HG03139 (cell line): ENCODE measurements around the gene SMTN.
"Not testable (repeated sequence)": the region's sequence is repeated elsewhere in the genome, so short reads cannot be mapped to it uniquely, and the experiment has no call there.

ENCODE experiments used
- ATAC-seq: cut with Tn5 transposase; IDR thresholded peaks from one replicate; pipeline ENCODE4 v1.9.1; 2021; ENCODE audit not compliant: unreplicated experiment

SMTN gene

GRCh38 chr22:31069691-31070314, 11.3 kb upstream of the SMTN start:
- not testable (repeated sequence) for ATAC-seq

DNA sequence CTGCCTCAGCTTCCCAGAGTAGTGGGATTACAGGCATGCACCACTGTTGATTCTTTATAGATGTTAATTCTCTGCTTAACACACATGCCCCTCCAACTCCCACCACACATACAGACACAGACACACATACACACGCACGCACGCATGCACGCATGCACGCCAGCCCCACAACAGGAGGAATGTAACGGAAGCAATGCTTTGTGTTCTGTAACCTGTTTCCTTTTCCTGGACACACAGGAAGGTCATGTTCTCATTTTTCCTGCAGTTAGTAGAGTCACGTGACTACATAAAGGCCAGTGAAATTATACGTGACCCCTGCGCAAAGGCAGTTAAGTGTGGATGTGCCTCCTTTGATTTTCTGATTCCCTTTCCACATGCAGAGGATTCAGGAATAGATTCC, 8.0 kb upstream of the SMTN start:
- ATAC-seq, result not testable (repeated sequence)

DNA sequence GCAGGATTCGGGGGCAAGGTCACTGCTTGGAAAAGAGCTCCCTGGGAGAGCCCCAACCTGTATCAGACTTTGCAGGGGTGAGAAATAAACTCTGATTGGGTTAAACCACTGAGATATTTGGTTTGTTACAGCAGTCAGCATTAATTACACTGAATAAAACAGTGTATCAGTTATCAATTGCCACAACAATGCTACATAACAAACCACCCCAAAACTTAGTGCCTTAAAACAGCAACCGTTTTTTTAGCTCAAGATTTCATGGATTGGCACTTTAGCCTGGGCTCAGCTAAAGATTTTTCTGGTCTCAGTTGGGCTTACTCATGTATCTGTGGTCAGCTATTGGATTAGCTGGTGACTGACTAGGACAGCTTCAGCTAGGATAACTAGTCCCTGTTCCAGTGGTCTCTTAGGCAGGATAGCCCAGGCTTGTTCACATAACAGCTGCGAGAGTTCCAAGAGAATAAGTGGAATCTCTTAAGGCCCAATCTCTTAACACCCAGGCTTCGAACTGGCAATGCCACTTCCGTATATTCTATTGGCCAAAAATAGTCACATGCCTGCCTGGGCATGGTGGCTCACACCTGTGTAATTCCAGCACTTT, 7.5 kb upstream of the SMTN start:
- ATAC-seq, result not testable (repeated sequence)

DNA sequence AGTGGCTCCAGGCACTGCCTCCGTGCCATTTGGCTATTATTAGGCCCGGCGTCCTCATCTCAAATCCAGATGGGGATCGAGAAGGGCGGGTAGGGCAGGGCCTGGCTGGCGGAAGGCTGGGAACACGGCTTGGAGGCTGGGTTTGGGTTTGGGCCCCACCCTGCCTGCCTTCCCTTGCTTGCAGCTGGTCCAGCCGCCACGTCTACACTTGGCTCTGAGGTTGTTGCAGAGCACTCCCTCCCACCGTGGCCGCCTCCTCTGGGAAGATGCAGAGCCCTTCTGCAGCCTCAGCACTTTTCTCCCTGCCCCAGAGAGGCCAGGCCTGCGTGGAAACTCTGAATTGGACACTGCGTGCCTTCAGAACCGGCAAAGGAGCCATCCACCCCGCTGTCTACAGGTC, 5.2 kb upstream of the SMTN start:
- ATAC-seq, result no peak

- ATAC-seq, result no peak
Observed at GRCh38 chr22:31077681-31078080, 3.4 kb upstream of the SMTN start.

- ATAC-seq, result not testable (repeated sequence)
Observed at GRCh38 chr22:31078389-31078788, 2.7 kb upstream of the SMTN start.

DNA sequence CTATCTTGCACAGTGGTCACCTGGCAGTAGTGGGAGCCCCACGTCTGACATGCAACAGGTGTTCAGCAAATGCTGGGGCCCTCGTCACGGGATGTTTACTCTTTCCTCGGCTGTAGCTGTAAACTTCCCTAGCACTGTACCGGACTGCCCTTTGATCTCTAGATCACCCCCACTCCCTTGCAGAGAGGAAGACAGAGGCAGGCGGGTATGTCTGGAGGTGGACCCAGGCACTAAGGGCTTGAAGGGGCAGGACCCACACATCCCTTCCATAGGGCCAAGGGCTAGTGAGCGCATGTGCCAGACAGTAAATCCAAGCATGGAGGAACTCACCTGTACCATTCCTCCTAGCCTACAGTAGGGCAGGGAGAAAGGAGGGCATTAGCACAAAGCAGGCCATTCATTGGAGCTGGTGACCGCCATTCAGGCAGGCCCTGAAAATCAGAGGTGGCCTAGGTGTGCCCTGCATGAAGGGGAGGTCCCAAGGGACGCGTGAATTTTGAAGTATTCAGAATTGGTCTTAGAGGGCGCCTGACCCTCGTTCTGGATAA, 1.9 kb upstream of the SMTN start:
- no peak for ATAC-seq

- ATAC-seq, result no peak
Observed at GRCh38 chr22:31080164-31080847, 812 bp upstream of the SMTN start.

DNA sequence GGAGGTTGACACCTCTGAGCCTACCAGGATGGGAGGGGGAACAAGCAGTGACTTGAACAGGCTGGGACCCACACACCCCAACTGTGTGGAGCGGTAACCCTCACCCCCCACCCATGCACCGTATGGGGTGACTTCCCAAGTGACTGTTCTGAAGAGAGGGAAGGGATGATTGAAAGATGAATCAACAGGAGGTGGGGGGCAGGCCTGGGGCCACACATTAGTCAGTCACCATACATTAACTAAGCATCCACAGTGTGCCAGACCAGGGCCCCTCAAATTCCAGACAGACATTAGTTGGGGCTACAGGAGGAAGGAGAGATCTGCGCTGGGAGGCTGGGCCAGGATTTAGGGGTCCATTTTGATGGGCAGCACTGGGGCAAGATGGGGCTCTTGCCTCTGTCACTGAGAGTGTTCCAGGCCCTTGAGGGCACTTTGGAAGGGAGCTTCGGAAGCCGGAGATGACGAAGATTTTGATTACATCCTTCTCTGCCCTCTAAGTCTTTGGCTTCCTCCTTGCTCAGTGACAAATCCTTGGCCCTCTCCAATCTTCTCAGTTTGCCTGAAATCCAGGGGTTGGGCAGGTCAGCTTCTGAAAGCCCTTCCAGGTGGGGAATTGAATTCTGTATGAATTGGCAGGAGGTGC, 966 bp downstream of the SMTN start:
- no peak for ATAC-seq

DNA sequence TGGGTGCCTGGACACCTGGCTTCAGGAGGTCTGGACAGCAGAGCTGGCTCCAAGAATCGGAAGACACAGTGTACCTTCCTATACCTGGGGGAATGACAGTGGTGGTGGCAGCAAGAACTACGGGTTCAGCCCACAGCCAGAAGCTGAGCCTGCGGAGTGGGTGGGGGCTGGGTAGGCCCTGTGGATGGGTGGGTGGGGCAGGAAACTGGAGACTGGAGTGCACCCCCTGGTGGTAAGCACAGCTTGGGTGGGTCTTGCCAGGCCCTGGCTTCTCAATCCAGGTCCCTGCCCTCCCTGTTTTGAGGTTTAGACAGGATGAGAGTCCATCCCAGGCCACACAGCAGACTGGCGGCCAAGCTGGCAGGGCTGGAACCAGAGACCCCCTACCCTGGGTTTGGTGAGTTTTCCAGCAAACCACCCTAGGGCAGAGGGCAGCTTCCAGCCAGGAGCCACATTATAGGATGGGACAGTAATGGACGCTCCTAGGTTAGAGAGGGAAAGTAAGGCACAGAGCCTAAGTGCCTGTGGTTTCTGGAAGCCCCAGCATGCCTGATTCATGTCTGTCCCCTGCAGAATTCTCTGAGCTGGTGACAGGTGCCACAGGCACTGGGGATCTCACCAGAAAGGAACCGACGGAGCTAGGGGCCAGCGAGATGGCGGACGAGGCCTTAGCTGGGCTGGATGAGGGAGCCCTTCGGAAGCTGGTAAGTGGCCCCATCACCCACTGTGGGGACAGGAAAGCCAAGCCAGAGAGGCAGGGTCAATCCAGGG, 1.7 kb downstream of the SMTN start:
- ATAC-seq, result no peak

DNA sequence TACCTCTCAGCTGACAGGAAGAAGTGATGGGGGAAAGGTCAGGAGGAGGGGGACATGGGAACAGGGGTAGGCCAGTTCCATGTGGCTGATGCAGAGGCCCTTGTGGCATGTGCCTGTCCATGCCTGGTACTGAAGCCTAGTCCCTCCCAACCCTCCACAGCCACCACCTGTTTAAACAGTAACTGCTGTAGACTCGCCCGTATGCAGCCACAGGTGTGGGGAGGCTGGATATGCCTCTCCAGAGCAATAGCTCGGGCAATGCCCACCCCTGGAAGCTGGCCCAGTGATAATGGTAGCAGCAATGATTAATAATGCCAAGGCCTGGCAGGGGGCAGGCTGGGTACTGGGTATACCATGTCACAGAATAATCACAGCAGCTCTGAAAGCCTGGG, 2.3 kb downstream of the SMTN start:
- ATAC-seq, result no peak

DNA sequence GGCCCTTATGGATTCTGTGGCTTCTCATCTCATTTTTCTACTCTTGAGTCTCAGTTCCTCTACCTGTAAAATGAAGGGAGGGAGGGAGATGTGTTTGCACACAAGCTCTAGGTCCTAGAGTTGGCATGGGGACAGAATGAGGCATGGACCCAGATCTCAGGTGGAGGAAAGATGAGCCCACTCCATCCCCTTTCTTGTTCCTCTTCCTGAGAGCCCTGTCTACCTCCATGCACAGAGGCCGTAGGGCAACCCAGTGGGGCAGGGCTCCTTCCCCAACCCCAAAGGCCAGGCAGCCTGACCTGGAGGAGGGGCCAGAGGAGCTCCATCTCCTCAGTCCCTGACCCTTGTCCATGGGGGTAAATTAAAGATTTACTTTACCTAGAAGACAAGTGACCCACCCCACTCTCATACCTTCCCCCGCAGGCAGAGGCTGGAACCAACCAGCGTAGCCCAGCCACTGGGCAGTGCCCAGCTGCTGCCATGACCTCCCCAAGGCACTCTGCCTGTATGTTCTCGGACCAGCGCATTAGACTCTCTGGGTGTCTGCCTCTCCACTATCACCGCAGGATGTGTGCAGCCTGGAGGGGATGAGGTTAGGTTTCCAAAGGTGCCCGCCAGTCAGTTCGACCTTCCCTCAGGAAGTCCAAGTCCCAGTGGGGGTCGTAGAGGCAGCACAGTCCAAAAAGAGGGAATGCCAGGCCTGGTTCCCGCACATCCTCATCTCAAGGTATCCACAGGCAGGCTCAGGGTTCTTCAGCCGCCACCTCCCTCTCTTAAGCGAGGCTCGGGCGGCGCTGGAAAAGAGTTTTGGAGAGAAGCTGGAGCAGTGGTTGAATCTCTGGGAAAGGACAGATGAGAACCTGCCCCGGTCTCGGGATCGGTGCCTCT, 3.0 kb downstream of the SMTN start:
- no peak for ATAC-seq

DNA sequence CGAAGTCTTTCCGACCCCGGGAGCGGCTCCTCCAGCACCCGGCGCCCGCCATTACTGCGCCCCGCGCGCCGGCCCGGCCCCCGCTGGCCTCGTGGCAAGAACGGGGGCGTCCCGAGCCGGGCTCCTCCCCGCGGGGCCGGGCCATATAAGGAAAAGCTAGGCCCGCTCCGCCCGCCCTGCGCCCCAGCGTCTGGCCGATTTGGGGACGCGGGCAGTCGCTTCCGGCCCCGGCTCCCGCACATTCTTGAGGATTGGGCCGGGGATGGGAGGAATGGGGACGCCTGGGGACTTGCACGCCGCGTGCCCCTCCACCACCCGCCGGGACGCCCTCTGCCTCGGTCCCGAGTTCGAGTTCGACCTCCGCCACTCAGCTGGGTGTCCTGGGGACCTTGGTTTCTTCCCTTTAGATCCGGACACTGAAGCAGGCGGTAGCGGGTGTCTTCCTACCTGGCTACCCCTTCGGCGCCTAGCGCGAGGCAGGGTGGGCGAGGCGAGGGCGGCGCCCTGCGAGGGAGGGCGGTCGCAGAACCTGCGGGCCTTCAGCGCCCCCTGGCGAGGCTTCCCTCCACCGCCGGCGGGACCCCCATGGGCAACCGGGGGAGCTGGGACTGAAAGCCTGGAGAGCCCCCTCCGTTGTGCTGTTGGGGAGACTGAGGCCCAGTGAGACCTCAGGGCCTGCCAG, 3.8 kb downstream of the SMTN start:
- ATAC-seq, result peak; percentile 48

DNA sequence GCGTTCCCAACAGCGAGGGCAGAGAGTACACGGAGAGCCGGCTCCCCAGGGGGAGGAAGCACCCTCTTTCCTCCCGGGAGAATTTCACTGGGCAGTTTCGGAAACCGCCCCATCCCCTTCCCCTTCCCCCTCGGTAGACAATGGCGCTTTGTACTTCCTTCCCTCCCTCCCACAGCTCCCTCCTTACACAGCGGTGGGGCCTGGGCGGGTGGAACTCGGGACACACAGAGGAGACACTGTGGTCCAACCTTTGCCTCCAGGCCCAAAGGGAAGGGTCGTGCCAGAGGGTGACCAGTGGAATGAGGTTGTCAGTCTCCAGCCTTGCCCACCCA, 4.3 kb downstream of the SMTN start:
- ATAC-seq, result no peak

DNA sequence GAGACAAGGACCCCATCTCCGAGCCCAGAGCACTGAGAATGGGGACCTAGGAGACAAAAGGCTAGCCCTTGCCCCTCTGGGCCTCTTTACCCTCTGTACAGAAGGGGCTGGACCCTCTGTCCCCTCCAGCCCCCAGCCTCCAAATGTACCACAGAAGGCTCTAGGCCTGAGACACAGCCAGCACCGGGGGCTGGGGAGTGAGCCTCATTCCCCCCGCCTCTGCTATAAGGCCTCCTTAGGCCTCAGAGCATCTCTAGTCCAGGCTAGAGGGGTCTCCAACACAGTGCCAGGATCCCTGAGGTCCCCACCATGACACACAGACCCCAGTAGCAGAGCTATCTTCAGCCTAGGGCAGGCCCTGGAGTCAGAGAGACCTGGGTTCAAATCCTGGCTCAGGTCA, 4.8 kb downstream of the SMTN start:
- ATAC-seq, result no peak

- no peak for ATAC-seq
Observed at GRCh38 chr22:31086703-31087330, 5.7 kb downstream of the SMTN start.

DNA sequence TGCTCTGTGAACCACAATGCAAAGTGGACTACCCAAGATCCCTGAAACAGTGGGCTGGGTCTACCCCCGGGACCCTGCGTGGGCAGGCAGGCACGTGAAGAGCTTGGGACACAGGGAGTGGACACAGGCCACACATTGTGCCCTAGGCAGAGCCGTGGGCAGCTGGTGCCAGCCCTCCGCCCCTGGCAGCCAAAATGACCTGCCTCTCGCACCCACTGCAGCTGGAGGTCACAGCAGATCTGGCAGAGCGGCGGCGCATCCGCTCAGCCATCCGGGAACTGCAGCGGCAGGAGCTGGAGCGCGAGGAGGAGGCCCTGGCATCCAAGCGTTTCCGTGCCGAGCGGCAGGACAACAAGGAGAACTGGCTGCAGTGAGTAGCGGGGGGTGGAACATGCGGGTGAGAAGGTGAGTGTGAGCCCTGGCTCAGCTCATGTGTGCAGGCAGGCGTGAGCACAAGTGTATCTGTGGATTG, 6.7 kb downstream of the SMTN start:
- ATAC-seq, result no peak

DNA sequence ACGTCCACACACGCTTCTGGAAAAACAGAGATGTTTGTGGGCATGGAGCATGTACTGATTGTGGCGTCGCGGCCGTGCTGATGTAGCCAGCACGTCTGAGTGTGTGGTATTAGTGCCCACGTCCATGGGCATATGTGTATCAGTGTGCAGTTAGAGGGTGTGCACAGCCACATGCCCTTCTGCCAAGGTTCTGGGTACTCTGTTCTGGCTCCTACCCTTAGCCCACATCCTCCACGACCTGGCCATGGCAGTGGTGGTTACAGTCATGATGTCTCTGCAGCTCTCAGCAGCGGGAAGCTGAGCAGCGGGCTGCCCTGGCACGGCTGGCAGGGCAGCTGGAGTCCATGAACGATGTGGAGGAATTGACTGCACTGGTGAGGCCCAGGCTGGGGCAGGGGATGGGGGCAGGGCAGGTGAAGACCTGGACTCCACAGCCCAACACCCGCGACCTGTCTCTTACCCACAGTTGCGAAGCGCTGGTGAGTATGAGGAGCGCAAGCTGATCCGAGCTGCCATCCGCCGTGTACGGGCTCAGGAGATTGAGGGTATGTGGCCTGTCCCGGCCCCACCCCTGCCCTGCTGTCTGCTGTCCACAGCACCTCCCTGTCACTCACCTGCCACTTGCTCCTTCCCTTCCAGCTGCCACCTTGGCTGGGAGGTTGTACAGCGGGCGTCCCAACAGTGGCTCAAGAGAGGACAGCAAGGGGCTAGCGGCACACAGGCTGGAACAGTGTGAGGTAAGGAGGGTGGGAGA, 7.3 kb downstream of the SMTN start:
- no peak for ATAC-seq
